Osteoblast (primary cell): ENCODE measurements around the gene NELL1. TPM values are rescaled to one million over a fixed set of nuclear protein-coding genes. Genes with fewer than 3 reads are reported as not detected.

Source experiments
- DNase-seq: peaks from one replicate; pipeline ENCODE4 v3.0.0; 2011; ENCODE audit warnings: low spot score, mixed read lengths; ENCODE audit not compliant: insufficient read length; ENCODE audit errors: missing footprints
- H2AFZ ChIP-seq: 2 replicates; pipeline ENCODE4 v1.6.0; 2011; ENCODE audit warnings: mild to moderate bottlenecking, low read length
- H3K27ac ChIP-seq: 2 replicates; pipeline ENCODE4 v1.5.1; 2011; ENCODE audit warnings: mild to moderate bottlenecking, low read depth, low read length, moderate library complexity
- H3K27me3 ChIP-seq: 2 replicates; pipeline ENCODE4 v1.6.0; 2012; ENCODE audit warnings: mild to moderate bottlenecking, control low read depth, inconsistent platforms, low read length, moderate library complexity; ENCODE audit not compliant: insufficient read depth
- H3K36me3 ChIP-seq: 2 replicates; pipeline ENCODE4 v1.5.1; 2011; ENCODE audit warnings: mild to moderate bottlenecking, low read length, control low read depth, moderate library complexity; ENCODE audit not compliant: insufficient read depth
- H3K4me1 ChIP-seq: 2 replicates; pipeline ENCODE4 v1.5.1; 2011; ENCODE audit warnings: mild to moderate bottlenecking, low read length, control low read depth, moderate library complexity; ENCODE audit not compliant: insufficient read depth
- H3K4me2 ChIP-seq: 2 replicates; pipeline ENCODE4 v1.6.0; 2011; ENCODE audit warnings: mild to moderate bottlenecking, low read length; ENCODE audit not compliant: insufficient read depth
- H3K4me3 ChIP-seq: fragments of 200-600 bp; sonication (generic); 3 replicates; pipeline ENCODE4 v1.5.1; 2012; ENCODE audit warnings: mild to moderate bottlenecking, low read length, inconsistent platforms; ENCODE audit not compliant: insufficient read depth
- H3K79me2 ChIP-seq: 2 replicates; pipeline ENCODE4 v1.6.0; 2012; ENCODE audit warnings: mild to moderate bottlenecking, low read length, control low read depth, inconsistent platforms; ENCODE audit not compliant: insufficient read depth
- H3K9me3 ChIP-seq: 2 replicates; pipeline ENCODE4 v1.5.1; 2011; ENCODE audit warnings: low read depth, low read length, control low read depth
- H4K20me1 ChIP-seq: 2 replicates; pipeline ENCODE4 v1.6.0; 2012; ENCODE audit warnings: mild to moderate bottlenecking, low read length, control low read depth; ENCODE audit not compliant: insufficient read depth
- CTCF ChIP-seq: IDR thresholded peaks from 2 replicates; pipeline ENCODE4 v1.5.1; 2011; ENCODE audit warnings: mild to moderate bottlenecking, low read depth, low read length, moderate library complexity; ENCODE audit errors: extremely low read depth
- total RNA-seq: library from RNA; depleted of rRNA; stranded (reverse); fragments of >200 nt; gene quantifications from 2 replicates; pipeline ENCODE4 v1.2.3, GENCODE V29; 2012

Gene NELL1
- total RNA-seq, 1 donor, result not detected

- no peak for DNase-seq
- no peak overlapping the region for H2AFZ ChIP-seq
- H3K79me2 ChIP-seq, result no peaks in the 10 kb centered on the region
- H3K9me3 ChIP-seq, result no peaks in the 10 kb centered on the region
- no peak overlapping the region for H3K4me3 ChIP-seq
- H3K36me3 ChIP-seq, result no peaks in the 10 kb centered on the region
- H3K4me2 ChIP-seq, result no peak overlapping the region
- H3K4me1 ChIP-seq, result no peaks in the 10 kb centered on the region
- no peaks in the 10 kb centered on the region for H3K27me3 ChIP-seq
- TF ChIP-seq CTCF, result no peak
- H4K20me1 ChIP-seq, result no peaks in the 10 kb centered on the region
- H3K27ac ChIP-seq, result no peak overlapping the region
These were observed 7.9 kb upstream of the NELL1 start for GRCh38 chr11:20661445-20661844.

- Histone ChIP-seq H3K36me3 (no peaks in the 10 kb centered on the region), H2AFZ (no peak overlapping the region), H3K4me1 (no peaks in the 10 kb centered on the region), H3K27me3 (no peaks in the 10 kb centered on the region), H3K79me2 (no peaks in the 10 kb centered on the region), H3K27ac (no peak overlapping the region), H3K4me2 (no peak overlapping the region), H3K9me3 (no peaks in the 10 kb centered on the region), H3K4me3 (no peak overlapping the region), H4K20me1 (no peaks in the 10 kb centered on the region)
- DNase-seq, result no peak
- TF ChIP-seq CTCF, result no peak
These were observed 7.5 kb upstream of the NELL1 start for GRCh38 chr11:20661850-20662249.

- peak; percentile 78 for DNase-seq
- Histone ChIP-seq H3K9me3 (no peaks in the 10 kb centered on the region), H3K4me1 (no peaks in the 10 kb centered on the region), H3K4me2 (no peak overlapping the region), H3K27ac (no peak overlapping the region), H3K79me2 (no peaks in the 10 kb centered on the region), H3K27me3 (peaks cover 44% of the 10 kb centered on the region), H4K20me1 (no peaks in the 10 kb centered on the region), H3K36me3 (no peaks in the 10 kb centered on the region), H3K4me3 (no peak overlapping the region), H2AFZ (no peak overlapping the region)
- TF ChIP-seq CTCF, result no peak
These were observed 1.1 kb upstream of the NELL1 start for GRCh38 chr11:20668131-20668809.

- Histone ChIP-seq H3K27me3 (peaks cover 44% of the 10 kb centered on the region), H3K4me2 (no peak overlapping the region)
These were observed 666 bp downstream of the NELL1 start for GRCh38 chr11:20669820-20670684.

More at GRCh38 chr11:20669820-20670684, 666 bp downstream of the NELL1 start:
- no peaks in the 10 kb centered on the region for H3K9me3 ChIP-seq
- peak; percentile 80 for DNase-seq
- TF ChIP-seq CTCF, result no peak
- no peaks in the 10 kb centered on the region for H3K79me2 ChIP-seq
- no peak overlapping the region for H3K27ac ChIP-seq
- no peak overlapping the region for H2AFZ ChIP-seq
- no peaks in the 10 kb centered on the region for H3K4me1 ChIP-seq
- no peaks in the 10 kb centered on the region for H4K20me1 ChIP-seq
- H3K36me3 ChIP-seq, result no peaks in the 10 kb centered on the region
- H3K4me3 ChIP-seq, result no peak overlapping the region
